Measurements from ENCODE around the gene NPRL2.

GRCh38 chr3:50395070-50395860 is 44.7 kb upstream of the NPRL2 start:
- no peak for TF ChIP-seq EZH2 (IDR thresholded peaks at IDR 0.05; ENCODE audit: borderline replicate concordance, low read length)
- TF ChIP-seq CTCF (IDR thresholded peaks at IDR 0.05; ENCODE audit: low read length) = no peak

Measured in OCI-LY1 (cell line).